ENCODE measurements around the gene NEUROG1.

Gene NEUROG1

GRCh38 chr5:135490245-135491037 is 45.3 kb downstream of the NEUROG1 start:
- Histone ChIP-seq H3K4me3 (ENCODE audit: low read length) (peak overlapping the region; percentile 55), H3K36me3 (ENCODE audit: control insufficient read depth, low read depth, low read length) (no peaks in the 10 kb centered on the region), H3K27ac (ENCODE audit: low read length) (no peak overlapping the region), H3K27me3 (ENCODE audit: control insufficient read depth, insufficient read depth, low read length) (peaks cover 100% of the 10 kb centered on the region), H3K9ac (ENCODE audit: low read length) (no peak overlapping the region), H3K9me3 (ENCODE audit: control insufficient read depth, low read depth, low read length) (no peaks in the 10 kb centered on the region), H3K4me1 (ENCODE audit: control insufficient read depth, low read depth, low read length) (peaks cover 37% of the 10 kb centered on the region)

- Histone ChIP-seq H3K9me3 (ENCODE audit: control insufficient read depth, low read depth, low read length) (no peaks in the 10 kb centered on the region), H3K4me3 (ENCODE audit: low read length) (peak overlapping the region; percentile 55), H3K36me3 (ENCODE audit: control insufficient read depth, low read depth, low read length) (no peaks in the 10 kb centered on the region), H3K27ac (ENCODE audit: low read length) (no peak overlapping the region), H3K27me3 (ENCODE audit: control insufficient read depth, insufficient read depth, low read length) (peaks cover 100% of the 10 kb centered on the region), H3K9ac (ENCODE audit: low read length) (no peak overlapping the region), H3K4me1 (ENCODE audit: control insufficient read depth, low read depth, low read length) (peaks cover 41% of the 10 kb centered on the region)
Measured at GRCh38 chr5:135489466-135490244, 46.1 kb downstream of the NEUROG1 start.

DNA sequence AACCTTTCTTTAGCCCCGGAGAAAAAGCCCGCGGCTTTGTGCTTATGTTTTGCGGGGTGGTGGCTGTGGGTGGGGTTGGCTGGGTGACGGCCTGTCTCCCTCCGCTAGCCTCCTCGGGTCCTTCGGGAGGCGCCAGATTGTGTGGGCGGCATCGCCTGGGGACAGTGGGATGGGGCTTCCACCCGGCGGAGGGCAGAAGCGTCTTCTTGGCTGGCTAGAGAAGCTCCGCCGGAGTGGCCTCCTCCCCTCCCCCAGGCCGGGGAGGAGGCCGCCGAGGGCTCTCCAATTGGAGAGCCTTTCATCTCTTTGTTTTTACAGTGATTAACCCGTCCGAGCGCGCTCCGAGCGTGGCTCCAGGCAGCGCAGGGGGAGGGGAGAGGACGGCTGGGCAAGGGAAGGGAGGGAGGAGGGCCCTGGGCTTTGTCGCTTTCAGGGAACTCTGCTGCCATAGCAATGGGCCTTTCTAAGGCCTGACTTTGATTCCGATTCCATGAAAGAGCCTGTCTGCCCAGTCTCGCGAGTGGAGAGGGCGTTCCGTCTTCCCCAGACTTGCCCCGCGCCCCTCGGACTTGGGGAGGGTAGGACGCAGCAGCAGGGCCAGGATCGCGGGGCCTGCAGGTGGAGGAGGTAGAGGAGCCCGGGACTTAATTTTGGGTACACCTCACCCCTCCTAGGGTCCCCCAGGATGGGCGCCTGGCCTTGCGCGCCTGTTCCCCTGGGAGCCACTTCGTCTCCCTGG is 46.9 kb downstream of the NEUROG1 start:
- H3K27me3 ChIP-seq (ENCODE audit: control insufficient read depth, insufficient read depth, low read length), result peaks cover 100% of the 10 kb centered on the region
- H3K4me1 ChIP-seq (ENCODE audit: control insufficient read depth, low read depth, low read length), result peaks cover 41% of the 10 kb centered on the region
- H3K36me3 ChIP-seq (ENCODE audit: control insufficient read depth, low read depth, low read length), result no peaks in the 10 kb centered on the region
- no peak overlapping the region for H3K9ac ChIP-seq (ENCODE audit: low read length)
- no peaks in the 10 kb centered on the region for H3K9me3 ChIP-seq (ENCODE audit: control insufficient read depth, low read depth, low read length)
- peak overlapping the region; percentile 55 for H3K4me3 ChIP-seq (ENCODE audit: low read length)
- H3K27ac ChIP-seq (ENCODE audit: low read length), result no peak overlapping the region

GRCh38 chr5:135487839-135488514 is 47.8 kb downstream of the NEUROG1 start:
- no peak overlapping the region for H3K9ac ChIP-seq (ENCODE audit: low read length)
- peaks cover 41% of the 10 kb centered on the region for H3K4me1 ChIP-seq (ENCODE audit: control insufficient read depth, low read depth, low read length)
- no peaks in the 10 kb centered on the region for H3K36me3 ChIP-seq (ENCODE audit: control insufficient read depth, low read depth, low read length)
- H3K4me3 ChIP-seq (ENCODE audit: low read length), result peak overlapping the region; percentile 55
- H3K9me3 ChIP-seq (ENCODE audit: control insufficient read depth, low read depth, low read length), result no peaks in the 10 kb centered on the region
- peaks cover 100% of the 10 kb centered on the region for H3K27me3 ChIP-seq (ENCODE audit: control insufficient read depth, insufficient read depth, low read length)
- no peak overlapping the region for H3K27ac ChIP-seq (ENCODE audit: low read length)

DNA sequence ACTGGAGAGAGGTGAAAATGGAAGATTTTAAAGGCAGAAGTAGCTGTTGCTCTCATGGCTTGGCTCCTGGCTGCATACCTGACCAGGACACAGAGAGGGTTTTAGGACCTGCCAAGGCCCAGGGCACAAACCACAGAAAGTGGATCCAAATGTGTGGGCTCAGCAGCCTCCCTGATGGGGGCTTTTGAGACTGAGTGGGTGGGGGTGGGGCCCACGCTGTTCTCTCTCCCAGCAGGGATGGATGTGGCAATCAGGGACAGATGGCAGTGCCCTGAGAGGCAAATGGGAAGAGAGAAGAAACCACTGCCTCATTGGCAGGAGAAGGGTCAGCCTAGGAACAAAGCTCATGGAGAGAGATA is 48.7 kb downstream of the NEUROG1 start:
- H3K4me1 ChIP-seq (ENCODE audit: control insufficient read depth, low read depth, low read length), result peaks cover 38% of the 10 kb centered on the region
- no peak overlapping the region for H3K4me3 ChIP-seq (ENCODE audit: low read length)
- no peaks in the 10 kb centered on the region for H3K9me3 ChIP-seq (ENCODE audit: control insufficient read depth, low read depth, low read length)
- peaks cover 100% of the 10 kb centered on the region for H3K27me3 ChIP-seq (ENCODE audit: control insufficient read depth, insufficient read depth, low read length)
- H3K36me3 ChIP-seq (ENCODE audit: control insufficient read depth, low read depth, low read length), result no peaks in the 10 kb centered on the region
- H3K9ac ChIP-seq (ENCODE audit: low read length), result no peak overlapping the region
- H3K27ac ChIP-seq (ENCODE audit: low read length), result no peak overlapping the region

GRCh38 chr5:135486131-135487036 is 49.4 kb downstream of the NEUROG1 start:
- peaks cover 100% of the 10 kb centered on the region for H3K27me3 ChIP-seq (ENCODE audit: control insufficient read depth, insufficient read depth, low read length)
- no peak overlapping the region for H3K27ac ChIP-seq (ENCODE audit: low read length)
- H3K9me3 ChIP-seq (ENCODE audit: control insufficient read depth, low read depth, low read length), result no peaks in the 10 kb centered on the region
- H3K4me1 ChIP-seq (ENCODE audit: control insufficient read depth, low read depth, low read length), result peaks cover 34% of the 10 kb centered on the region
- no peak overlapping the region for H3K9ac ChIP-seq (ENCODE audit: low read length)
- no peaks in the 10 kb centered on the region for H3K36me3 ChIP-seq (ENCODE audit: control insufficient read depth, low read depth, low read length)
- no peak overlapping the region for H3K4me3 ChIP-seq (ENCODE audit: low read length)

- no peaks in the 10 kb centered on the region for H3K36me3 ChIP-seq (ENCODE audit: control insufficient read depth, low read depth, low read length)
- peaks cover 17% of the 10 kb centered on the region for H3K4me1 ChIP-seq (ENCODE audit: control insufficient read depth, low read depth, low read length)
- H3K9me3 ChIP-seq (ENCODE audit: control insufficient read depth, low read depth, low read length), result no peaks in the 10 kb centered on the region
- H3K27ac ChIP-seq (ENCODE audit: low read length), result no peak overlapping the region
- H3K27me3 ChIP-seq (ENCODE audit: control insufficient read depth, insufficient read depth, low read length), result peaks cover 98% of the 10 kb centered on the region
- no peak overlapping the region for H3K4me3 ChIP-seq (ENCODE audit: low read length)
- no peak overlapping the region for H3K9ac ChIP-seq (ENCODE audit: low read length)
Measured at GRCh38 chr5:135484674-135485086, 51.1 kb downstream of the NEUROG1 start.
